GM21367 (cell line): ENCODE data around the gene SLC13A1.
"Not testable (repeated sequence)": the region's sequence is repeated elsewhere in the genome, so short reads cannot be mapped to it uniquely, and the experiment has no call there.

Source experiments
- ATAC-seq: cut with Tn5 transposase; IDR thresholded peaks from one replicate; pipeline ENCODE4 v1.9.1; 2021; ENCODE audit not compliant: unreplicated experiment

The SLC13A1 gene

GRCh38 chr7:123199883-123200282, at the start of gene SLC13A1:
Gene SLC13A1 (minus strand): TSS chr7:123199969. CDS start chr7:123199946, 23 bp downstream.
- no peak for ATAC-seq

- no peak for ATAC-seq
Measured at GRCh38 chr7:123244768-123245167, 45.0 kb upstream of the SLC13A1 start.

GRCh38 chr7:123242467-123243092, 42.8 kb upstream of the SLC13A1 start:
- no peak for ATAC-seq

- no peak for ATAC-seq
Measured at GRCh38 chr7:123241809-123242208, 42.0 kb upstream of the SLC13A1 start.

GRCh38 chr7:123231021-123232000, 31.5 kb upstream of the SLC13A1 start:
- ATAC-seq, result no peak

GRCh38 chr7:123230603-123231002, 30.8 kb upstream of the SLC13A1 start:
- no peak for ATAC-seq

- no peak for ATAC-seq
Measured at GRCh38 chr7:123230147-123230546, 30.4 kb upstream of the SLC13A1 start.

- no peak for ATAC-seq
Measured at GRCh38 chr7:123229426-123229825, 29.7 kb upstream of the SLC13A1 start.

- not testable (repeated sequence) for ATAC-seq
Measured at GRCh38 chr7:123227666-123228065, 27.9 kb upstream of the SLC13A1 start.

GRCh38 chr7:123220396-123220795, 20.6 kb upstream of the SLC13A1 start:
- ATAC-seq, result no peak

GRCh38 chr7:123218866-123219265, 19.1 kb upstream of the SLC13A1 start:
- ATAC-seq, result no peak

- no peak for ATAC-seq
Measured at GRCh38 chr7:123216825-123217224, 17.1 kb upstream of the SLC13A1 start.

- ATAC-seq, result no peak
Measured at GRCh38 chr7:123215350-123215749, 15.6 kb upstream of the SLC13A1 start.

- no peak for ATAC-seq
Measured at GRCh38 chr7:123211545-123211944, 11.8 kb upstream of the SLC13A1 start.

- no peak for ATAC-seq
Measured at GRCh38 chr7:123210986-123211385, 11.2 kb upstream of the SLC13A1 start.

GRCh38 chr7:123209786-123210185, 10.0 kb upstream of the SLC13A1 start:
- ATAC-seq, result no peak

- ATAC-seq, result no peak
Measured at GRCh38 chr7:123208793-123209192, 9.0 kb upstream of the SLC13A1 start.

- no peak for ATAC-seq
Measured at GRCh38 chr7:123204206-123204835, 4.6 kb upstream of the SLC13A1 start.

- no peak for ATAC-seq
Measured at GRCh38 chr7:123201901-123202300, 2.1 kb upstream of the SLC13A1 start.

GRCh38 chr7:123198668-123199652, 809 bp downstream of the SLC13A1 start:
- ATAC-seq, result no peak
